Endothelial cell of umbilical vein (primary cell): ENCODE results near the gene TTC9B. TPM values are rescaled to one million over a fixed set of nuclear protein-coding genes. Genes with fewer than 3 reads are reported as not detected.

ENCODE experiments used
- BruUV-seq: library from RNA; stranded (reverse); fragments of 400-500 nt; replicated peaks from 2 replicates; lab custom pipeline; 2021; lab: Mats Ljungman, UMichigan
- CTCF ChIA-PET: fragments of 300-600, 350-600 bp; sonication (Branson Sonifier 250); formaldehyde crosslinking; loops from one replicate; lab custom pipeline; 2021; ENCODE audit warnings: antibody characterized with exemption, inconsistent platforms; lab: Charles Lee
- POLR2A ChIA-PET: fragments of 300-600, 350-600 bp; sonication (Branson Sonifier 250); formaldehyde crosslinking; loops from one replicate; lab custom pipeline; 2021; ENCODE audit warnings: antibody characterized with exemption, inconsistent platforms; lab: Charles Lee
- DNase-seq: peaks from one replicate; pipeline ENCODE4 v3.0.0-alpha.2; 2011; ENCODE audit warnings: low read depth, low spot score
- FAIRE-seq: peaks from 2 replicates; lab custom pipeline; 2011; peaks lifted over from hg19 to GRCh38; lab: Jason Lieb, UNC
- H2AFZ ChIP-seq: 2 replicates; pipeline ENCODE4 v1.6.0; 2012; ENCODE audit warnings: low read depth, low read length, control low read depth, inconsistent platforms
- H3K27ac ChIP-seq: 2 replicates; pipeline ENCODE4 v1.5.1; 2011; ENCODE audit warnings: low read depth, mild to moderate bottlenecking, control low read depth, low read length, moderate library complexity; ENCODE audit not compliant: insufficient read depth
- H3K27me3 ChIP-seq, 2 experiments: 2 replicates each; pipeline versions ENCODE4 v1.6.0 to v1.6.1; 2011; ENCODE audit warnings: low read length in 2 of 2, mixed read lengths in 1 of 2; ENCODE audit not compliant: control insufficient read depth in 2 of 2, insufficient read depth in 2 of 2
- H3K36me3 ChIP-seq, 2 experiments: 2 replicates in 1 of 2; 3 replicates in 1 of 2; pipeline ENCODE4 v1.5.1; 2011; ENCODE audit warnings: low read length in 2 of 2, mild to moderate bottlenecking in 1 of 2, moderate library complexity in 1 of 2; ENCODE audit not compliant: control insufficient read depth in 2 of 2, insufficient read depth in 2 of 2; ENCODE audit errors: extremely low read depth in 1 of 2
- H3K4me1 ChIP-seq: 3 replicates; pipeline ENCODE4 v1.5.1; 2011; ENCODE audit warnings: mild to moderate bottlenecking, low read length; ENCODE audit not compliant: control insufficient read depth, insufficient read depth; ENCODE audit errors: extremely low read depth
- H3K4me2 ChIP-seq: 2 replicates; pipeline ENCODE4 v1.6.1; 2011; ENCODE audit warnings: low read length, control low read depth, mixed read lengths; ENCODE audit not compliant: insufficient read depth
- H3K4me3 ChIP-seq, 3 experiments: fragments of 200-600 bp in 1 of 3; sonication (generic), shearing (Covaris generic) in 1 of 3; replicated peaks in 1 of 3; 2 replicates each; pipeline ENCODE4 v1.5.1; 2011 to 2016; ENCODE audit warnings: control low read depth in 3 of 3, low read length in 3 of 3, mild to moderate bottlenecking in 2 of 3, inconsistent platforms in 1 of 3, low read depth in 1 of 3, moderate library complexity in 1 of 3; ENCODE audit not compliant: insufficient read depth in 1 of 3
- H3K79me2 ChIP-seq: 2 replicates; pipeline ENCODE4 v1.6.0; 2012; ENCODE audit warnings: low read length, inconsistent platforms; ENCODE audit not compliant: control insufficient read depth, insufficient read depth
- H3K9ac ChIP-seq: replicated peaks from 2 replicates; pipeline ENCODE3; 2011; ENCODE audit warnings: low read length, control low read depth; ENCODE audit not compliant: insufficient read depth; ENCODE audit errors: extremely low read depth
- H3K9me1 ChIP-seq: replicated peaks from 3 replicates; pipeline ENCODE4 v1.6.0; 2011; ENCODE audit warnings: mild to moderate bottlenecking, low read length; ENCODE audit not compliant: control insufficient read depth, insufficient read depth; ENCODE audit errors: extremely low read depth
- H3K9me3 ChIP-seq: replicated peaks from 2 replicates; pipeline ENCODE4 v1.5.1; 2012; ENCODE audit warnings: low read length, inconsistent platforms; ENCODE audit not compliant: control insufficient read depth, insufficient read depth
- H4K20me1 ChIP-seq: replicated peaks from 2 replicates; pipeline ENCODE3; 2011; ENCODE audit warnings: mild to moderate bottlenecking, low read length; ENCODE audit not compliant: control insufficient read depth, insufficient read depth; ENCODE audit errors: extremely low read depth
- EZH2 ChIP-seq: IDR thresholded peaks from 2 replicates; pipeline ENCODE4 v1.6.1; 2012; ENCODE audit warnings: borderline replicate concordance, low read depth, mild to moderate bottlenecking, moderate library complexity, low read length, inconsistent platforms; ENCODE audit not compliant: severe bottlenecking
- FOS ChIP-seq: IDR thresholded peaks from 2 replicates; pipeline ENCODE4 v1.6.1; 2011; ENCODE audit warnings: mild to moderate bottlenecking, low read length, moderate library complexity, borderline replicate concordance; ENCODE audit not compliant: insufficient read depth
- GATA2 ChIP-seq: IDR thresholded peaks from 2 replicates; pipeline ENCODE4 v1.7.0; 2011; ENCODE audit warnings: low read depth, mild to moderate bottlenecking, moderate library complexity, mixed read lengths, low read length; ENCODE audit not compliant: insufficient read length, insufficient read depth
- JUN ChIP-seq: IDR thresholded peaks from 2 replicates; pipeline ENCODE4 v1.6.1; 2011; ENCODE audit warnings: borderline replicate concordance, low read depth; ENCODE audit not compliant: insufficient read length, insufficient read depth
- MYC ChIP-seq: IDR thresholded peaks from one replicate; pipeline ENCODE4 v1.6.1; 2011; ENCODE audit warnings: mild to moderate bottlenecking, low read depth, low read length
- POLR2A ChIP-seq: IDR thresholded peaks from 2 replicates; pipeline ENCODE4 v1.6.1; 2012; ENCODE audit warnings: low read depth, mild to moderate bottlenecking, control low read depth, low read length
- POLR2AphosphoS5 ChIP-seq: IDR thresholded peaks from 2 replicates; pipeline ENCODE4 v1.6.1; 2012; ENCODE audit warnings: low read depth, mild to moderate bottlenecking, control low read depth, low read length, moderate library complexity; ENCODE audit not compliant: insufficient read depth
- dilution Hi-C: fragments of 300-500 bp; cut with MboI; formaldehyde crosslinking; loops from one replicate; pipeline ENCODE4 v1.15.0; 2019; ENCODE audit warnings: low sequenced_read_pairs; ENCODE audit not compliant: extremely low pct_ligation_motif_present
- intact Hi-C: fragments of 100-400 bp; cut with micrococcal nuclease; formaldehyde crosslinking; loops from one replicate; pipeline ENCODE4 v1.10.0; 2022
- polyA plus RNA-seq, 4 experiments: library from polyadenylated mRNA; depleted of rRNA in 3 of 4; stranded (reverse) in 3 of 4; unstranded in 1 of 4; fragments of >200 nt; gene quantifications; 2 replicates each; pipeline versions ENCODE4 v1.2.1 to v1.2.3, GENCODE V29; 2011 to 2012; ENCODE audit warnings: missing spikeins in 1 of 4
- total RNA-seq: library from RNA; stranded (reverse); gene quantifications from 2 replicates; pipeline ENCODE4 v1.2.3, GENCODE V29; 2021
- TF ChIP-seq, protein P1 (sequence below), 2 donors: IDR thresholded peaks; 1 replicate in 1 of 2; 2 replicates in 1 of 2; pipeline ENCODE4 v1.5.1; 2011; ENCODE audit warnings: low read length in 2 of 2, mild to moderate bottlenecking in 2 of 2, moderate library complexity in 2 of 2, control low read depth in 1 of 2, inconsistent platforms in 1 of 2, low read depth in 1 of 2; ENCODE audit not compliant: insufficient read depth in 1 of 2; ENCODE audit errors: extremely low read depth in 1 of 2
- TF ChIP-seq, protein P2 (sequence below): IDR thresholded peaks from 2 replicates; pipeline ENCODE4 v1.6.1; 2011; ENCODE audit not compliant: insufficient read depth, insufficient read length

TTC9B gene
- total and polyA plus RNA-seq, 2 donors (not counting 3 experiments of a cell fraction or from before 2014, with no cell fraction given) = not detected

DNA sequence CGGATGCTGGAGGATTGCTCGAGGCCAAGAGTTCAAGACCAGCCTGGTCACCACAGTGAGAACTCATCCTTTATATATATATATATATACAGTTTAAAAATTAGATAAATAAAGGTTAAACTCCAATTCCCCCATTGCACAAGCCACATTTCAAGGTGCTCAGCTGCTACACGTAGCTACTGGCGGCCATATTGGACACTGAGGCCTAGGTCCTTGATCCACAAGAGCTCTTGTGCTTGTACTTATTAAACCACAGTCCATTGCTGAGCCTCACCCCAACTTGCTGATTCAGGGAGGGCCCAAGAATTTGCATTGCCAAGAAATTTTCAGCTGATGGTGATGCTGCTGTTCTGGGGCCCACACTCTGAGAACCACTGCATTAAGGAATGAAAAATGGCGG is 9.6 kb downstream of the TTC9B start:
- H3K79me2 ChIP-seq = no peaks in the 10 kb centered on the region
- TF ChIP-seq JUN (no peak), POLR2A (no peak), GATA2 (no peak), MYC (no peak), FOS (no peak), POLR2AphosphoS5 (no peak), EZH2 (no peak)
- TF ChIP-seq, protein P1, sequence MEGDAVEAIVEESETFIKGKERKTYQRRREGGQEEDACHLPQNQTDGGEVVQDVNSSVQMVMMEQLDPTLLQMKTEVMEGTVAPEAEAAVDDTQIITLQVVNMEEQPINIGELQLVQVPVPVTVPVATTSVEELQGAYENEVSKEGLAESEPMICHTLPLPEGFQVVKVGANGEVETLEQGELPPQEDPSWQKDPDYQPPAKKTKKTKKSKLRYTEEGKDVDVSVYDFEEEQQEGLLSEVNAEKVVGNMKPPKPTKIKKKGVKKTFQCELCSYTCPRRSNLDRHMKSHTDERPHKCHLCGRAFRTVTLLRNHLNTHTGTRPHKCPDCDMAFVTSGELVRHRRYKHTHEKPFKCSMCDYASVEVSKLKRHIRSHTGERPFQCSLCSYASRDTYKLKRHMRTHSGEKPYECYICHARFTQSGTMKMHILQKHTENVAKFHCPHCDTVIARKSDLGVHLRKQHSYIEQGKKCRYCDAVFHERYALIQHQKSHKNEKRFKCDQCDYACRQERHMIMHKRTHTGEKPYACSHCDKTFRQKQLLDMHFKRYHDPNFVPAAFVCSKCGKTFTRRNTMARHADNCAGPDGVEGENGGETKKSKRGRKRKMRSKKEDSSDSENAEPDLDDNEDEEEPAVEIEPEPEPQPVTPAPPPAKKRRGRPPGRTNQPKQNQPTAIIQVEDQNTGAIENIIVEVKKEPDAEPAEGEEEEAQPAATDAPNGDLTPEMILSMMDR (IDR thresholded peaks at IDR 0.05; ENCODE audit: extremely low read depth in 1 of 2, insufficient read depth in 1 of 2, low read depth in 1 of 2, low read length in 2 of 2) = no peak
- TF ChIP-seq, protein P2, sequence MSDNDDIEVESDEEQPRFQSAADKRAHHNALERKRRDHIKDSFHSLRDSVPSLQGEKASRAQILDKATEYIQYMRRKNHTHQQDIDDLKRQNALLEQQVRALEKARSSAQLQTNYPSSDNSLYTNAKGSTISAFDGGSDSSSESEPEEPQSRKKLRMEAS = no peak
- H3K27ac ChIP-seq = no peak overlapping the region
- H3K4me1 ChIP-seq = no peaks in the 10 kb centered on the region
- no peaks in the 10 kb centered on the region for H3K27me3 ChIP-seq
- no peaks in the 10 kb centered on the region for H3K9me1 ChIP-seq
- H3K36me3 ChIP-seq = no peaks in the 10 kb centered on the region
- no peak overlapping the region for H3K4me3 ChIP-seq
- FAIRE-seq (no peak), DNase-seq (no peak)
- dilution Hi-C loops = no loop called here
- H2AFZ ChIP-seq = no peak overlapping the region
- ChIA-PET POLR2A (no interaction called here), CTCF (no interaction called here)
- no peak overlapping the region for H3K9ac ChIP-seq
- intact Hi-C loops = no loop called here
- H3K4me2 ChIP-seq = no peak overlapping the region
- H4K20me1 ChIP-seq = no peaks in the 10 kb centered on the region
- no peaks in the 10 kb centered on the region for H3K9me3 ChIP-seq
- BruUV-seq = no TSS peak
